ENCODE results near the gene TNFRSF13B. TPM values are rescaled to one million over a fixed set of nuclear protein-coding genes. Genes with fewer than 3 reads are reported as not detected.
"Not testable (repeated sequence)": the region's sequence is repeated elsewhere in the genome, so short reads cannot be mapped to it uniquely, and the experiment has no call there.

The TNFRSF13B gene
- total RNA-seq, 2 donors from 2014 or later, result not detected

- intact Hi-C loops (cut with DNase I), result no loop called here
- WGBS, 2 donors, result 63 to 66% methylated on average over 4 of the region's 4 CpGs
- ATAC-seq, result peak; percentile 41
- Histone ChIP-seq H3K36me3 (replicated peaks in 1 of 2; ENCODE audit: insufficient read depth in 1 of 2, low read depth in 2 of 2) (no peaks in the 10 kb centered on the region), H3K4me3 (no peak overlapping the region), H3K4me1 (peaks cover 17% of the 10 kb centered on the region), H3K27me3 (no peaks in the 10 kb centered on the region), H3K9me3 (no peaks in the 10 kb centered on the region), H3K27ac (peak overlapping the region; percentile 47 to 75 (median 61))
- no peak for TF ChIP-seq POLR2A (IDR thresholded peaks at IDR 0.05)
- peak in 3 of 7 experiments; percentile 22 to 31 (median 29) for TF ChIP-seq CTCF (IDR thresholded peaks at IDR 0.05)
- no peak for DNase-seq
Measured at GRCh38 chr17:16922386-16923096, 49.4 kb downstream of the TNFRSF13B start.

DNA sequence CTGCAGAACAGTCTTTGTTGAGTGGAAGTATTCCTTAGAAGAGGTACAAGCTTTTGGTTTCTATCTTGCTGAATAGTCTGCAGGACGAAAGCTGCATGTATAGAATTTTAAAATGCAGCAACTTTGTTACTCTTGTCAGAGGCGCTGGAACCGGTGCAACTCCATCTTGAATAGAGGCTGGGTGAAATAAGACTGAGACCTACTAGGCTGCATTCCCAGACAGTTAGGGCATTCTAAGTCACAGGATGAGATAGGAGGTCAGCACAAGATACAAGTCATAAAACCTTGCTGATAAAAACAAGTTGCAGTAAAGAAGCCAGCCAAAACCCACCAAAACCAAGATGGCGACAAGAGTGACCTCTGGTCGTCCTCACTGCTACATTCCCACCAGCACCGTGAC, 50.5 kb downstream of the TNFRSF13B start:
- intact Hi-C loops (cut with DNase I); H3K36me3 ChIP-seq (replicated peaks in 1 of 2; ENCODE audit: insufficient read depth in 1 of 2, low read depth in 2 of 2); H3K27me3 ChIP-seq; DNase-seq; H3K9me3 ChIP-seq; H3K4me3 ChIP-seq; ATAC-seq; H3K27ac ChIP-seq: not testable (repeated sequence)
- WGBS, 2 donors, result 88 to 94% methylated on average over 6 of the region's 6 CpGs
- peaks cover 17% of the 10 kb centered on the region for H3K4me1 ChIP-seq

DNA sequence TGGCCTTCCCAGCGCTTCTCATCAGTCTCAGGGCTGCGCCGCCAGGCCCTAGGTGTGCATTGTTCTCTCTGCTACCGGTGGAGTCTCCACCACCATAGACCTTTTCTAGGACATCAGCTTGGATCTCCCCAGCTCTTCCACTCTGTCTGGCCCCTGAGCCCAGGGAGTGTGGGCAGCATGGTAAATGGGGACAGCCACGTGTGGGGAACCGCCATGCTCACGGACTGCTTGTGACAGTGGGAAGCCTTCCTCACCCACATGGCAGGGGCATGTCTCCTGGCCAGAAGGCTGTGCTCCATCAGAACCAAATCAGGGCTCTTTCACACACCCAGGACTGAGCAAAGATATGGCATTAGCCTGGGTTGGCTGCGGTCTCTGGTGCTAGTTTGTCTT, 51.3 kb downstream of the TNFRSF13B start:
- intact Hi-C loops (cut with DNase I), result no loop called here
- H3K27me3 ChIP-seq, result no peaks in the 10 kb centered on the region
- peaks cover 17% of the 10 kb centered on the region for H3K4me1 ChIP-seq
- H3K4me3 ChIP-seq, result no peak overlapping the region
- H3K9me3 ChIP-seq, result no peaks in the 10 kb centered on the region
- no peak overlapping the region for H3K27ac ChIP-seq
- ATAC-seq (no peak), DNase-seq (no peak)
- no peaks in the 10 kb centered on the region for H3K36me3 ChIP-seq (replicated peaks in 1 of 2; ENCODE audit: insufficient read depth in 1 of 2, low read depth in 2 of 2)
- WGBS, 2 donors, result 94 to 100% methylated on average over 7 of the region's 8 CpGs
- TF ChIP-seq POLR2A (IDR thresholded peaks at IDR 0.05) (no peak), CTCF (IDR thresholded peaks at IDR 0.05) (no peak)

GRCh38 chr17:16919663-16920627, 52.0 kb downstream of the TNFRSF13B start:
- Histone ChIP-seq H3K4me1 (peaks cover 17% of the 10 kb centered on the region), H3K36me3 (replicated peaks in 1 of 2; ENCODE audit: insufficient read depth in 1 of 2, low read depth in 2 of 2) (no peaks in the 10 kb centered on the region), H3K9me3 (no peaks in the 10 kb centered on the region), H3K27me3 (no peaks in the 10 kb centered on the region), H3K27ac (no peak overlapping the region), H3K4me3 (no peak overlapping the region)
- ATAC-seq, result no peak
- intact Hi-C loops (cut with DNase I), result loop anchor here (5.0 kb wide), 1 partner anchor 67 kb away; no protein-coding TSS in a partner anchor
- WGBS, 2 donors, result 86 to 91% methylated on average over 7 to 15 of the region's 15 CpGs
- TF ChIP-seq POLR2A (IDR thresholded peaks at IDR 0.05), result no peak
- TF ChIP-seq CTCF (IDR thresholded peaks at IDR 0.05), result no peak
- DNase-seq, result no peak

DNA sequence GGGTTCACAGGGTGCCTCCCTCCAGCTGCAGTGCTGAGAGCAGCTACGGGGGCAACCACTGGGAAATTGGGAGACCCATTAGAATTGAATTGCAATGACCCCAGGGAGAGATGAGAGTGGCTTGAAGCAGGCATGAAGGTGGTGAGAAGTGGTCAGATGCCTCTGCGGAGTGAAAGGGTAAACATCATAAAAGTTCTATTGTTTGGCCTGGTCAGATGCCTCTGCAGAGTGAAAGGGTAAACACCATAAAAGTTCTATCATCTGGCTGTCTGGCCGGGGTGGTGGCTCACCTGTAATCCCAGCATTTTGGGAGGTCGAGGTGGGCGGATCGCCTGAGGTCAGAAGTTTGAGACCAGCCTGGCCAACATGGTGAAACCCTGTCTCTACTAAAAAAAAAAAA, 53.5 kb downstream of the TNFRSF13B start:
- Histone ChIP-seq H3K9me3 (no peaks in the 10 kb centered on the region), H3K36me3 (replicated peaks in 1 of 2; ENCODE audit: insufficient read depth in 1 of 2, low read depth in 2 of 2) (no peaks in the 10 kb centered on the region), H3K27me3 (no peaks in the 10 kb centered on the region), H3K27ac (no peak overlapping the region), H3K4me3 (no peak overlapping the region), H3K4me1 (peaks cover 11% of the 10 kb centered on the region)
- TF ChIP-seq CTCF (IDR thresholded peaks at IDR 0.05), result no peak
- no peak for TF ChIP-seq POLR2A (IDR thresholded peaks at IDR 0.05)
- 79 to 80% methylated on average over 6 of the region's 6 CpGs for WGBS, 2 donors
- ATAC-seq, result no peak
- no peak for DNase-seq
- intact Hi-C loops (cut with DNase I), result loop anchor here (5.0 kb wide), 1 partner anchor 69 kb away; no protein-coding TSS in a partner anchor
